ENCODE data around the gene PRSS21.

Gene PRSS21, protein sequence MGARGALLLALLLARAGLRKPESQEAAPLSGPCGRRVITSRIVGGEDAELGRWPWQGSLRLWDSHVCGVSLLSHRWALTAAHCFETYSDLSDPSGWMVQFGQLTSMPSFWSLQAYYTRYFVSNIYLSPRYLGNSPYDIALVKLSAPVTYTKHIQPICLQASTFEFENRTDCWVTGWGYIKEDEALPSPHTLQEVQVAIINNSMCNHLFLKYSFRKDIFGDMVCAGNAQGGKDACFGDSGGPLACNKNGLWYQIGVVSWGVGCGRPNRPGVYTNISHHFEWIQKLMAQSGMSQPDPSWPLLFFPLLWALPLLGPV

GRCh38 chr16:2816751-2817339 is at the start of gene PRSS21:
PRSS21 (plus strand) TSS chr16:2817237; CDS start chr16:2817269, 32 bp downstream.
- no peak within 1 kb of the TSS for H2AFZ ChIP-seq (ENCODE audit: low read depth, low read length)
- H3K4me2 ChIP-seq (ENCODE audit: low read length): no peak within 1 kb of the TSS
- no peak within 1 kb of the TSS for H3K27ac ChIP-seq (ENCODE audit: low read length)
- peaks cover 2% of the 10 kb centered on the region; the same call in 1 of the 2 replicates for H3K27me3 ChIP-seq (ENCODE audit: low read depth, low read length)
- H3K9me3 ChIP-seq (ENCODE audit: insufficient read depth, low read length): no peaks in the 10 kb centered on the region
- no peaks in the 10 kb centered on the region for H4K20me1 ChIP-seq (ENCODE audit: insufficient read depth, low read length)
- H3K79me2 ChIP-seq (ENCODE audit: low read length): no peaks in the 10 kb centered on the region
- H3K36me3 ChIP-seq (replicated peaks; ENCODE audit: low read depth, low read length): no peaks in the 10 kb centered on the region
- no peaks in the 10 kb centered on the region for H3K4me1 ChIP-seq (ENCODE audit: low read length)
- H3K4me3 ChIP-seq (ENCODE audit: low read length): no peak within 1 kb of the TSS
- TF ChIP-seq EZH2phosphoT487 (IDR thresholded peaks at IDR 0.05; ENCODE audit: low read depth) (no peak), CTCF (IDR thresholded peaks at IDR 0.05; ENCODE audit: low read depth, low read length) (no peak)
- H3K9ac ChIP-seq (ENCODE audit: low read length): no peak within 1 kb of the TSS

DNA sequence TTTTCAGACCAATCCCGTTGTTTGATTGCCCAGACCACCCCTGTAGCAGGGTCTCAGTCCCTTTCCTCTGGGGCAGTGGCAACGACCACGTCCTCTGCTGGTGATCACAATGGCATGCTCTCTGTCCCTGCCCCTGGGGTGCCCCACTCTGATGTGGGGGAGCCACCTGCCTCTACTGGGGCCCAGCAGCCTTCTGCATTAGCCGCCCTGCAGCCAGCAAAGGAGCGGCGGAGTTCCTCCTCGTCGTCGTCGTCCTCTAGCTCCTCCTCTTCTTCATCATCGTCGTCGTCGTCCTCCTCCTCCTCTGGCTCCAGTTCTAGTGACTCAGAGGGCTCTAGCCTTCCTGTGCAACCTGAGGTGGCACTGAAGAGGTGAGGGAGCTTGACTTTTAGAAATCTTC is 49.1 kb upstream of the PRSS21 start:
- no peak overlapping the region for H3K27ac ChIP-seq (ENCODE audit: low read length)
- no peak overlapping the region for H3K9ac ChIP-seq (ENCODE audit: low read length)

GRCh38 chr16:2768403-2769089 is 48.5 kb upstream of the PRSS21 start:
- Histone ChIP-seq H3K9me3 (ENCODE audit: insufficient read depth, low read length) (no peaks in the 10 kb centered on the region), H3K4me1 (ENCODE audit: low read length) (no peaks in the 10 kb centered on the region), H3K79me2 (ENCODE audit: low read length) (peaks cover 86% of the 10 kb centered on the region), H3K36me3 (replicated peaks; ENCODE audit: low read depth, low read length) (peaks cover 83% of the 10 kb centered on the region), H4K20me1 (ENCODE audit: insufficient read depth, low read length) (peaks cover 73% of the 10 kb centered on the region), H2AFZ (ENCODE audit: low read depth, low read length) (no peak overlapping the region), H3K4me3 (ENCODE audit: low read length) (no peak overlapping the region), H3K9ac (ENCODE audit: low read length) (no peak overlapping the region), H3K4me2 (ENCODE audit: low read length) (no peak overlapping the region), H3K27ac (ENCODE audit: low read length) (no peak overlapping the region), H3K27me3 (ENCODE audit: low read depth, low read length) (no peaks in the 10 kb centered on the region)
- TF ChIP-seq EZH2phosphoT487 (IDR thresholded peaks at IDR 0.05; ENCODE audit: low read depth) (no peak), CTCF (IDR thresholded peaks at IDR 0.05; ENCODE audit: low read depth, low read length) (no peak)

More for the DNA sequence above, 49.1 kb upstream of the PRSS21 start:
- Histone ChIP-seq H3K9me3 (ENCODE audit: insufficient read depth, low read length) (no peaks in the 10 kb centered on the region), H4K20me1 (ENCODE audit: insufficient read depth, low read length) (peaks cover 77% of the 10 kb centered on the region), H3K4me1 (ENCODE audit: low read length) (no peaks in the 10 kb centered on the region), H3K36me3 (replicated peaks; ENCODE audit: low read depth, low read length) (peaks cover 85% of the 10 kb centered on the region), H3K4me3 (ENCODE audit: low read length) (no peak overlapping the region), H3K79me2 (ENCODE audit: low read length) (peaks cover 89% of the 10 kb centered on the region), H3K27me3 (ENCODE audit: low read depth, low read length) (no peaks in the 10 kb centered on the region), H2AFZ (ENCODE audit: low read depth, low read length) (no peak overlapping the region), H3K4me2 (ENCODE audit: low read length) (no peak overlapping the region)
- TF ChIP-seq CTCF (IDR thresholded peaks at IDR 0.05; ENCODE audit: low read depth, low read length) (no peak), EZH2phosphoT487 (IDR thresholded peaks at IDR 0.05; ENCODE audit: low read depth) (no peak)

- no peak overlapping the region for H3K27ac ChIP-seq (ENCODE audit: low read length)
- peaks cover 68% of the 10 kb centered on the region for H4K20me1 ChIP-seq (ENCODE audit: insufficient read depth, low read length)
- H3K9me3 ChIP-seq (ENCODE audit: insufficient read depth, low read length): no peaks in the 10 kb centered on the region
- TF ChIP-seq EZH2phosphoT487 (IDR thresholded peaks at IDR 0.05; ENCODE audit: low read depth): no peak
- TF ChIP-seq CTCF (IDR thresholded peaks at IDR 0.05; ENCODE audit: low read depth, low read length): no peak
- H2AFZ ChIP-seq (ENCODE audit: low read depth, low read length): no peak overlapping the region
- H3K36me3 ChIP-seq (replicated peaks; ENCODE audit: low read depth, low read length): peaks cover 80% of the 10 kb centered on the region
- H3K27me3 ChIP-seq (ENCODE audit: low read depth, low read length): no peaks in the 10 kb centered on the region
- H3K4me2 ChIP-seq (ENCODE audit: low read length): no peak overlapping the region
- H3K4me3 ChIP-seq (ENCODE audit: low read length): no peak overlapping the region
- no peaks in the 10 kb centered on the region for H3K4me1 ChIP-seq (ENCODE audit: low read length)
- H3K9ac ChIP-seq (ENCODE audit: low read length): no peak overlapping the region
- H3K79me2 ChIP-seq (ENCODE audit: low read length): peaks cover 81% of the 10 kb centered on the region
Observed at GRCh38 chr16:2769100-2769529, 47.9 kb upstream of the PRSS21 start.
